Measurements from ENCODE around the gene PEMT.

GRCh38 chr17:17527534-17527933 is 64.0 kb downstream of the PEMT start:
- TF ChIP-seq POLR2A (IDR thresholded peaks at IDR 0.05) (no peak), CTCF (IDR thresholded peaks at IDR 0.05) (no peak)

All from adrenal gland (tissue), 5 donors.